Superior temporal gyrus (tissue), 1 donor: ENCODE results near the gene OR2V1.
A peak's percentile ranks its signal among the peaks of the same experiment; 100 is the strongest.
"Not testable (repeated sequence)": the region's sequence is repeated elsewhere in the genome, so short reads cannot be mapped to it uniquely, and the experiment has no call there.

Experiments used
- DNase-seq: peaks from one replicate; pipeline ENCODE4 v3.0.0-alpha.2; 2016; ENCODE audit errors: extremely low spot score

Gene OR2V1

DNA sequence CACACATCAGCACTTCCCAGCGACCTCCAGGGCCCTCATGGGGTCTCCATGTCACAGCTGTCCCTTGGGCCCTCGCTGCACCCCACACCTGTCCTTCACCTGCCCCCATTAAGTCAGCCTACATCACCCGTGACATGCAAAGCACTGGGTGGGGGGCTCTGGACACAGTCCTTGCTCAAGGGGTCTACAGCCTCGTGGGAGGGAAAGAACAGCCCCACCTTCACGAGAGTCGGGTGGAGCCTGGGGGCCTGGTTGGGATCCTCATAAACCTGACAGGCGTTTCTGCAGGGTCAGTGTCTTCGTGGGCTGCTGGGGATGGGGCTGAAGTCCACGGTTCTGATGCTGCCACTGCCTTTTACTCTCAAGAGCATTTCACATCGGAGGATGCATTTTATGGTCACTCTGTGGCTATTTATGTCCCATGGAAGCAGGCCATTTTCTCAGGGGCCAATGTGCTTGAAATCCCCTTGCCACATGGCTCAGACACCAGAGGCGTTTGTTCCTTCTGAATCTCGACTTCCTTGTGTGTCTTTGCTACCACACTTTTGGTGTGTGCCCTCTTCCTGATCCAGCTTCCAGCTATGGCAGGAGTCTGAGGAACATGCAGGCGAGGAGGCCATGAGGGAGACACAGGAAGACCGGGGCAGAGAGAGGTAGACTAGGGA lies at the start of gene OR2V1:
Gene OR2V1, minus strand, starts transcription at position 338 of the 665 bp plus-strand sequence. CDS start 5,865 bp downstream, outside the sequence.
- DNase-seq: no peak

DNA sequence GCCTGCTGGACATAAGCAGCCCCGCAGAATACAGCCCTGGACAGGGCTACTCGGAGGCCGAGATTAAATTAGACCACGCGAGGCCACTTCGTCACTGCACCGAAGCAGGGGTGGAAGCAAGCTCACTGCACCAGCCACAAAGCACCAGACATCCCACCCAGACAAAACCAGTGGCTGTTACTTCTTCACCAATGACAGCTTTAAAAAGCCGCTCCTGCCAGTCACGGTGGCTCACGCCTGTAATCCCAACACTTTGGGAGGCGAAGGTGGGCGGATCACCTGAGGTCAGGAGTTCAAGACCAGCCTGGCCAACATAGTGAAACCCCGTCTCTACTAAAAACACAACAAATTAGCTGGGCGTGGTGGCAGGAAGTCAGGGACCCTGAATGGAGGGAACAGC lies 46.6 kb upstream of the OR2V1 start:
- DNase-seq: not testable (repeated sequence)

DNA sequence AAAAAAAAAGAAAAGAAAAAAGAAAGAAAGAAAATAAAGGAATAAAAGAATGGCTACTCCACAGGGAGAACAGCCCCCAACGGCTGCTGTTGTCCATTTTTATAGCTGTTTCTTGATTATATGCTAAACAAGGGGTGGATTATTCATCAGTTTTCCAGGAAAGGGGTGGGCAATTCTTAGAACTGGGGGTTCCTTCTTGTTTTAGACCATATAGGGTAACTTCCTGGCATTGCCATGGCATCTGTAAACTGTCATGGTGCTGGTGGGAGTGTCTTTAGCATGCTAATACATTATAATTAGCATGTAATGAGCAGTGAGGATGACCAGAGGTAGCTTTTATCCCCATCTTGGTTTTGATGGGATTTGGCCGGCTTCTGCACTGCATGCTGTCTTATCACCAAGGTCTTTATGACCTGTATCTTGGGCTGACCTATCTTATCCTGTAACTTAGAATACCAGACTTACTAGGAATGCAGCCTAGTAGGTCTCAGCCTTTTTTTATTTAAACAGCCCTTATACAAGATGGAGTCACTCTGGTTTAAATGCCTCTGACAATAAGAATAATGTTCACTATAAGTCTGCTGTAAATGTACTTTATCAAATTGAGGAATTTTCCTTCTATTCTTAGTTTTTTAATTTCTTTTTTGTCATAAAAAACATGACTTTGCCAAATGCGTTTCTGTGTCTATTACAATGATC lies 45.4 kb upstream of the OR2V1 start:
- no peak for DNase-seq

DNA sequence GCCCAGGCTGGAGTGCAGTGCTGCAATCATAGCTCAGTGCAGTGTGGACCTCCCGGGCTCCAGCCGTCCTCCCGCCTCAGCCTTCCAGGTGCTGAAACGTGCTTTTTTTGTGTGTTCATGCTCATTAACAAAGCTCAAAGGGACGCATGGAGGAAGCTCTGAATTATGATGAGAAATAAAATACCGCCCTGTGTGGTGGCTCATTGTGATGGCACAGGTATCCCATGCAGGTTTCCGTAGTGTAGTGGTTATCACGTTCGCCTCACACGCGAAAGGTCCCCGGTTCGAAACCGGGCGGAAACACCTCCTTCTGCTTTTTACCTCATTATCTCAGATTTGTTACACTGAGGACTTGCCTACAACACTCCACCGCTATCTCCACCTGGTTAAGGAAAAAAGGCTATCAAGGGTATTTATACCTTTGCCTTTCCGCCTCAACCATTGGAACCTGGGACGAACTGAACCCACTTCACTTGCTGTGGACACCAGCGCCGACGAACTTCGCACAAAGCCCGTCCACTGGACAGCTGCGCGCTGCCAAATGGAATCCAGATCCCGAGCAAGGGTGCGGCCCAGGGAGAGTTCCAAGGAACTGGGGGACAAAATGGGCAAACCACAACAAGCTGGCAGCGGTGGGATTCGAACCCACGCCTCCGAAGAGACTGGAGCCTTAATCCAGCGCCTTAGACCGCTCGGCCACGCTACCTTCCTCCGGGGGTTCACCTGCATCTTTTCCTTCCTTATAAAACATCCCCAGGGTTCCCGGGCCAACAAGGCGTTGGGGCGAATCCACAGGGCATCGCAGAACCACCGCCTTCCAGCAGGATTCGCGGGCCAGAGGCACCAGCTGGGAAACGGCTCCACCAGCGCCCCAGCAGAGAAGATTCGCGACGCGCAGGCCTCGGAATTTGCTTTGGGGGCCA lies 42.7 kb upstream of the OR2V1 start:
- DNase-seq: no peak

DNA sequence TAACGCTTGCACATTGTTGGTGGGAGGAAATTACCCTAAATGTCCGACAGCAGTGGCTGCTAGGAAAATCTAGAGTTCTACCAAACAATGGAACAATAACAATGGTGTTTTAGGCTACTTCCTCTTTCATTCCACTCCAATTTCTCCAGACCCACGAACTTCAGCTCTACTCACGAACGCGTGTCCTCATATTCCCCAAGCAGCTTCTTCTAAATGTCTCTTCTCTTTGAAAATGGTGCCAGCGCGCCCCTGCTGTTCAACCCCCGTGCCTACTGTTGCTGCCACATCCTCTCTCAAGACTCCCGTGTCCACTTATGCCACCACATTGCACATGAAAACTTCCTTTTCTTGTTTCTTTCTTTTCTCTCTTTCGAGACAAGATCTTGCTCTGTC lies 42.1 kb upstream of the OR2V1 start:
- DNase-seq: no peak

GRCh38 chr5:181171782-181172181 lies 40.8 kb upstream of the OR2V1 start:
- DNase-seq: no peak

- DNase-seq: no peak
These were observed 40.0 kb upstream of the OR2V1 start for GRCh38 chr5:181170996-181171395.

- no peak for DNase-seq
These were observed 39.4 kb upstream of the OR2V1 start for GRCh38 chr5:181170237-181170825.

- DNase-seq: not testable (repeated sequence)
These were observed 38.7 kb upstream of the OR2V1 start for GRCh38 chr5:181169459-181170236.

GRCh38 chr5:181168595-181169118 lies 37.7 kb upstream of the OR2V1 start:
- no peak for DNase-seq

- no peak for DNase-seq
These were observed 37.0 kb upstream of the OR2V1 start for GRCh38 chr5:181167814-181168488.

- no peak for DNase-seq
These were observed 36.1 kb upstream of the OR2V1 start for GRCh38 chr5:181166812-181167733.

- no peak for DNase-seq
These were observed 33.3 kb upstream of the OR2V1 start for GRCh38 chr5:181164076-181164952.

DNA sequence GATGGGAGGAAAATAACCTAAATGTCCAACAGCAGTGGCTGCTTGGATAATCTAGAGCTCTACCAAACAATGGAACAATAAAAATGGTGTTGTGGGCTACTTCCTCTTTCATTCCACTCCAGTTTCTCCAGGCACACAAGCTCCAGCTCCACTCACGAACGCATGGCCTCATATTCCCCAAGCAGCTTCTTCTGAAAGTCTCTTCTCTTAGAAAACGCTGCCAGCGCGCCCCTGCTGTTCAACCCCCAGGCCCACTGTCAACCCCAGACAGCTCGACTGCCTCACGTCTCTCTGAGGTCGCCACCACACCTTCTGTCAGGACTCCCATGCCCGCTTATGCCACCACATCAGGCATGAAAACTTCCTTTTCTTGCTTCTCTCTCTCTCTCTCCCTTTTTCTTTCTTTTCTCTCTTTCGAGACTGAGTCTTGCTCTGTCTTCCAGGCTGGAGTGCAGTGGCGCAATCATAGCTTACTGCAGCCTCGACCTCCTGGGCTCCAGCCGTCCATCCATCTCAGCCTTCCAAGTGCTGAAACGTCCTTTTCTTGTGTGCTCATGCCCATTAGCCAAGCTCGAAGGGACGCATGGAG lies 32.6 kb upstream of the OR2V1 start:
- DNase-seq: no peak

DNA sequence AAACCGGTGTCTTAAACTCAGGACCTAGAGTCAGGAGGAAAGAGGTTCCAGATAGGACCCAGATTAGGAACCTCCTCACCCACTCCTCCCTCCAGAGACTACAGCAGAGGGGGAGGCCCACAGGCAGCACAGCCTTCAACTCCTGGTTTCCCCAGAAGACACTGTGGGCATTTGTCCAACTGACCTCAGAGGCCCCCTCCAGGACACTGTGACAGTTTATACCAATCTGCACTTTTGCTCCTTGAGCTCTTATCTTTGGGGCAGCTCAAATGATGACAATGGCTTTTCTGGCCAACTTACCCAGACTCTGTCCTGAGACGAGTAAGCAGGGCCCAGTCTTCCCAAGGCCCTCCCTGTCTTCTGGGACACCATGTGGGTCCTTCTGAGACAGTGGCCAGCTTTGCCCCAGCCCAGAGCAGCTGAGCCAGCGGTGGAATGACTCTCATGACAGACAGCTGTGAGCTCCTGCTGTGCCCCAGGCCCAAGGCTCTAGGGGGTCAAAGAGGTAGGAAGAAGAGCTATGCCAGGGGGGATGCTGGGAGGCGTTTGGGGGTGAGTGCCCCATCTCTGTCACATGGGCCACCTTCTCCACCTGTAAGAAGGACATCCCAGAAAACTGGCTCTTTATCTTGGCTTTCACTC lies 30.7 kb upstream of the OR2V1 start:
- no peak for DNase-seq

GRCh38 chr5:181160755-181161533 lies 30.0 kb upstream of the OR2V1 start:
- DNase-seq: peak; percentile 71
